Activated CD4-positive, alpha-beta T cell treated with anti-CD3 and anti-CD28 coated beads for 36 hours (primary cell): ENCODE results near the gene NF2. TPM values are rescaled to one million over a fixed set of nuclear protein-coding genes. Genes with fewer than 3 reads are reported as not detected.

ENCODE experiments used
- ATAC-seq: fragments of 200-7000 bp; cut with Tn5 transposase; one replicate; pipeline ENCODE4 v1.10.0; 2021; ENCODE audit warnings: mild to moderate bottlenecking, moderate library complexity
- CTCF ChIA-PET: fragments of 350-600 bp; sonication (Branson Sonifier 250); formaldehyde crosslinking; loops from one replicate; lab custom pipeline; 2021; ENCODE audit warnings: antibody characterized with exemption; lab: Charles Lee
- POLR2A ChIA-PET: fragments of 350-600 bp; sonication (Branson Sonifier 250); formaldehyde crosslinking; loops from one replicate; lab custom pipeline; 2021; ENCODE audit warnings: antibody characterized with exemption, inconsistent platforms; lab: Charles Lee
- DNase-seq: peaks from one replicate; pipeline ENCODE4 v3.0.0-alpha.2; 2020
- H3K27ac Mint-ChIP-seq: one replicate; pipeline ENCODE4 v1.8.0; 2021; ENCODE audit warnings: mixed read lengths
- H3K27me3 Mint-ChIP-seq: one replicate; pipeline ENCODE4 v1.8.0; 2021; ENCODE audit warnings: mixed read lengths
- H3K36me3 Mint-ChIP-seq: one replicate; pipeline ENCODE4 v1.8.0; 2021; ENCODE audit warnings: low read depth, mixed read lengths
- H3K4me1 Mint-ChIP-seq: one replicate; pipeline ENCODE4 v1.8.0; 2021; ENCODE audit warnings: mixed read lengths
- H3K4me3 Mint-ChIP-seq: one replicate; pipeline ENCODE4 v1.8.0; 2021; ENCODE audit warnings: mild to moderate bottlenecking, moderate library complexity, mixed read lengths
- H3K9me3 Mint-ChIP-seq: one replicate; pipeline ENCODE4 v1.8.0; 2021; ENCODE audit warnings: low read depth, mixed read lengths
- intact Hi-C, 2 experiments: fragments of 100-400 bp; cut with DNase I in 1 of 2; cut with micrococcal nuclease in 1 of 2; formaldehyde crosslinking; loops; one replicate each; pipeline versions ENCODE4 v1.14.2 to v1.15.1; 2022 to 2024; cut with DNase I, micrococcal nuclease
- total RNA-seq, 2 experiments: library from RNA; stranded (reverse); gene quantifications; one replicate each; pipeline ENCODE4 v1.2.3, GENCODE V29; 2021

The NF2 gene
- total RNA-seq, 2 experiments from 2014 or later, result 40.2 to 43.1 TPM

DNA sequence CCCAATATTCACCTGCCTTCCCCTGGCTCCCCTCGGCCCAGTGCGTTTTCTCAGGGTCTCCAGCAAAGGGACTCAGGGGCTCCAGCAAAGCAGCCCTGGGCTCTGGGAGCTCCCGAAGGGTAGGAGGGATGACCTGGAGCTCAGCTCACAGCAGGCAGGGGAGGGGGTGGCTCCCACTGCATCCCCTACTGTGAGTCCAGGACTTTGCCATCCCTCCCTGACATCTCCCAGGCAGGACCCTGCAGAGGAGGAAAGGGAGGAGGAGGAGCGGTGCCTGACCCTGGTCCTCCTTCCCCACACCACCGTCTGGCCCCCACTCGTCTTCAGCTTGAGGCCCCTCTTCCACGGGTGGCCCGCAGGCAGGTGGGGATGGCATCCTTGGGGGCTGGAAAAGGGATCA lies 121.4 kb downstream of the NF2 start:
- H3K4me1 Mint-ChIP-seq, result no peaks in the 10 kb centered on the region

DNA sequence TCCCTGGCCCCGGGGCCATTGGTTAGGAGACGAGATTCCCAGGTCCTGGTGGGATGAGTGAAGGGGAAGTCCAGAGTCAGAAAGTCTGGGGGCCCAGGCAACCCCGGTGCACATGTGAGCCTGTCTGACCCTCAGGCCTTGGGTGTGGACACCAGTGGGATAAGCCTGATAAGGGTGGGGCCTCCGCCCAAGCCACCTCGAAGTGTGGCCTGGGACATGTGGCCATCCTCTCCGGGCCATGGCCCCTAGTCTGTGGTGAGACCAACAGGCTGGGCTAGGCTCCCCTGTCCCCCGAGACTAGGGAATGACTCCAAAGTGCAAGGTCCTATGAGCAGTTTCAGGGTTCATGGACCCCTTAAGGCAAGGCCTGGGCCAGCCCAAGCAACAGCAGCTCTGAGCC lies 122.7 kb downstream of the NF2 start:
- DNase-seq (no peak), ATAC-seq (no peak)
- no peak overlapping the region for H3K27ac Mint-ChIP-seq
- H3K4me3 Mint-ChIP-seq, result no peak overlapping the region
- no peaks in the 10 kb centered on the region for H3K9me3 Mint-ChIP-seq
- intact Hi-C loops, result loop anchor here (10.0 kb wide), 2 partner anchors 279 to 359 kb away; partner anchors contain the start of gene HORMAD2 (in 1 of the 2)
- peaks cover 5% of the 10 kb centered on the region for H3K27me3 Mint-ChIP-seq
- H3K36me3 Mint-ChIP-seq, result no peaks in the 10 kb centered on the region
- ChIA-PET CTCF (no interaction called here), POLR2A (no interaction called here)
- H3K4me1 Mint-ChIP-seq, result no peaks in the 10 kb centered on the region

More for the DNA sequence above, 121.4 kb downstream of the NF2 start:
- Mint-ChIP-seq H3K9me3 (no peaks in the 10 kb centered on the region), H3K27me3 (peaks cover 5% of the 10 kb centered on the region), H3K27ac (no peak overlapping the region), H3K36me3 (no peaks in the 10 kb centered on the region), H3K4me3 (no peak overlapping the region)
- POLR2A ChIA-PET, result no interaction called here
- CTCF ChIA-PET, result interaction anchor here (0.6 kb wide), 1 partner anchor 250 kb away, joined by 4 read pairs; no protein-coding TSS in a partner anchor
- intact Hi-C loops, result loop anchor here (10.0 kb wide), 2 partner anchors 280 to 360 kb away; partner anchors contain the start of gene HORMAD2 (in 1 of the 2)
- DNase-seq (no peak), ATAC-seq (no peak)

DNA sequence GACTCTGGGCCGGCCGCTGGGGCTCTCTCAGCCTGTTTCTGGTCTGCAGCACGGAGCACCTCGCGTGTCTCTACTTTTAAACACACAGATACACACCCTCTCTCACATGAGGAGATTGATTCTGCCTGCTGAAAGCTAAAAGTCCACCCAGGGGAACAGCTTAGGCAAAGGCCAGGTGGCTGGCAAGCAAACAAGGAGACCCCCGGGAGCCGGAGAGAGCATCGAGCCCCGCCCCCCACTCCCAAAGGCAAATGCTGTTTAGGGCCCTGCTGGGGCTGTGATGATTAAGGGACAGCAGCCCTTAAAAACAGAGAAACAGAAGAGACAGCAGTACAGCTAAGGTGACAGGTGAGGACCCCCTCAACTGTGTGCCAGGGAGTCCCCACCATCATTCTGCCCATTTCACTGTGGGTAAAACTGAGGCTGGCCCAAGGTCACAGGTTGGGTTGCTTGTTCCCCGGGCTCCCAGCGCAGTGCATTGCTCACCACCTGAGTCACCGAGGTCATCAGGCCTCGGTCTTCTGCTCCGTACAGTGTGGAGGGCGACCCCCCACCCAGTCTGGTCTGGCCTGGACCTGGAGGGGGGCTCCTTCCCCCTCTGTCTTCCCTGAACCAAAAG lies 123.2 kb downstream of the NF2 start:
- ATAC-seq (no peak), DNase-seq (no peak)
- Mint-ChIP-seq H3K9me3 (no peaks in the 10 kb centered on the region), H3K27ac (no peak overlapping the region), H3K27me3 (peaks cover under 1% of the 10 kb centered on the region), H3K4me1 (no peaks in the 10 kb centered on the region), H3K4me3 (no peak overlapping the region), H3K36me3 (no peaks in the 10 kb centered on the region)
- intact Hi-C loops, result loop anchor here (10.0 kb wide), 2 partner anchors 278 to 358 kb away; partner anchors contain the start of gene HORMAD2 (in 1 of the 2)
- ChIA-PET POLR2A (no interaction called here), CTCF (no interaction called here)

- Mint-ChIP-seq H3K4me1 (no peaks in the 10 kb centered on the region), H3K27me3 (no peaks in the 10 kb centered on the region), H3K4me3 (no peak overlapping the region), H3K27ac (no peak overlapping the region), H3K9me3 (no peaks in the 10 kb centered on the region), H3K36me3 (no peaks in the 10 kb centered on the region)
- CTCF ChIA-PET, result no interaction called here
- DNase-seq, result peak; percentile 54
- ATAC-seq, result peak; percentile 44
- POLR2A ChIA-PET, result no interaction called here
- intact Hi-C loops, result loop anchor here (10.0 kb wide), 2 partner anchors 278 to 358 kb away; partner anchors contain the start of gene HORMAD2 (in 1 of the 2)
Observed at GRCh38 chr22:29727131-29727523, 123.7 kb downstream of the NF2 start.

DNA sequence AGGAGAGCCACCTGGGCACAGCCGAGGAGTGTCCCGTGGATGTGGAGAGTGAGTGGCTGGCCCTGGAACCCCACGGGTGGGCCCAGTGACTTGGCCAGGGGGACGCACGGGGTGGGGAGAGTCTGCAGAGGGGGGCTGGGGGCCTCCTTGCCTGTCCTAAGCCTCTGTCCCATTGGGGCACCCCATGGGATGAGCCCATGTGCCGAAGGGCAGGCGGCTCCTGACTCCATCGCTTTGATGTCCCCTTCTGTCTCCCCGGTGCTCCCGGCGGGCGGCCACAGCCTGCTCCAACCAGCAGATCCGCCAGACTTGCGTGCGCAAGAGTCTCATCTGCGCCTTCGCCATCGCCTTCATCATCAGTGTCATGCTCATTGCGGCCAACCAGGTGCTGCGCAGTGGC lies 125.7 kb downstream of the NF2 start:
- no peaks in the 10 kb centered on the region for H3K9me3 Mint-ChIP-seq
- ChIA-PET CTCF (no interaction called here), POLR2A (no interaction called here)
- H3K36me3 Mint-ChIP-seq, result no peaks in the 10 kb centered on the region
- H3K4me1 Mint-ChIP-seq, result no peaks in the 10 kb centered on the region
- H3K27ac Mint-ChIP-seq, result no peak overlapping the region
- intact Hi-C loops, result loop anchor here (10.0 kb wide), 2 partner anchors 276 to 356 kb away; partner anchors contain the start of gene HORMAD2 (in 1 of the 2)
- no peak for DNase-seq
- H3K27me3 Mint-ChIP-seq, result no peaks in the 10 kb centered on the region
- ATAC-seq, result no peak
- no peak overlapping the region for H3K4me3 Mint-ChIP-seq

GRCh38 chr22:29731058-29731850 lies 127.8 kb downstream of the NF2 start:
- no peaks in the 10 kb centered on the region for H3K9me3 Mint-ChIP-seq
- ChIA-PET POLR2A (no interaction called here), CTCF (interaction anchor here (0.6 to 1.0 kb wide), 2 partner anchors 17 to 75 kb away, joined by 3 read pairs; no protein-coding TSS in a partner anchor)
- no peak overlapping the region for H3K4me3 Mint-ChIP-seq
- H3K4me1 Mint-ChIP-seq, result no peaks in the 10 kb centered on the region
- intact Hi-C loops, result no loop called here
- H3K36me3 Mint-ChIP-seq, result no peaks in the 10 kb centered on the region
- DNase-seq (no peak), ATAC-seq (no peak)
- H3K27me3 Mint-ChIP-seq, result no peaks in the 10 kb centered on the region
- no peak overlapping the region for H3K27ac Mint-ChIP-seq

DNA sequence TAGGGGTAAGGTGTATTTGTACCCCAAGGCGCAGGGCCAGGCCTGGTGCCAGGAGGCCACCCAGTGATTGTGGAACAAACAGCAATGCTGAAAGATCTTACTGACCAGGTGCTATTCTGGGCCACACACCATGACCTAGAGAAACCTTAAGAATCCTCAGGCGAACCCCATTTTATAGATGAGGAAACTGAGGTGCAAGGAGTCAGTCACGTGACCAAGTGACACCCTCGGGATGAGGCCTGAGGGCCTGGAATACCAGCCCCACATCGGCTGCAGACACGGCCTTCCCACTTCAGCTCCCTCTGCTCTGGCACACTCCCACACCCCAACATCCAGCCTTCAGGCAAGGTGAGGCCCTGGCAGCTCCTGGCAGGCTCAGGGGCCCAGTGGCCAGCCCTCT lies 129.4 kb downstream of the NF2 start:
- Mint-ChIP-seq H3K27ac (no peak overlapping the region), H3K4me1 (no peaks in the 10 kb centered on the region), H3K27me3 (no peaks in the 10 kb centered on the region), H3K36me3 (no peaks in the 10 kb centered on the region), H3K4me3 (no peak overlapping the region), H3K9me3 (no peaks in the 10 kb centered on the region)
- CTCF ChIA-PET, result interaction anchor here (1.0 kb wide), 1 partner anchor 270 kb away, joined by 3 read pairs; no protein-coding TSS in a partner anchor
- ATAC-seq (no peak), DNase-seq (no peak)
- intact Hi-C loops, result no loop called here
- POLR2A ChIA-PET, result no interaction called here

GRCh38 chr22:29733362-29734201 lies 130.1 kb downstream of the NF2 start:
- Mint-ChIP-seq H3K36me3 (no peaks in the 10 kb centered on the region), H3K4me1 (no peaks in the 10 kb centered on the region)

GRCh38 chr22:29734406-29734805 lies 131.0 kb downstream of the NF2 start:
- POLR2A ChIA-PET, result no interaction called here
- H3K36me3 Mint-ChIP-seq, result no peaks in the 10 kb centered on the region
- H3K4me1 Mint-ChIP-seq, result no peaks in the 10 kb centered on the region
- no peak for DNase-seq
- intact Hi-C loops, result no loop called here
- H3K27ac Mint-ChIP-seq, result no peak overlapping the region
- no peak overlapping the region for H3K4me3 Mint-ChIP-seq
- no peaks in the 10 kb centered on the region for H3K27me3 Mint-ChIP-seq
- CTCF ChIA-PET, result interaction anchor here (0.7 kb wide), 1 partner anchor 272 kb away, joined by 3 read pairs; no protein-coding TSS in a partner anchor
- H3K9me3 Mint-ChIP-seq, result no peaks in the 10 kb centered on the region
- no peak for ATAC-seq

More at GRCh38 chr22:29733362-29734201, 130.1 kb downstream of the NF2 start:
- DNase-seq (no peak), ATAC-seq (no peak)
- intact Hi-C loops, result no loop called here
- ChIA-PET CTCF (interaction anchor here (0.7 to 1.0 kb wide), 2 partner anchors 269 to 273 kb away, joined by 3 read pairs; no protein-coding TSS in a partner anchor), POLR2A (no interaction called here)
- H3K27me3 Mint-ChIP-seq, result no peaks in the 10 kb centered on the region
- no peak overlapping the region for H3K27ac Mint-ChIP-seq
- H3K4me3 Mint-ChIP-seq, result no peak overlapping the region
- no peaks in the 10 kb centered on the region for H3K9me3 Mint-ChIP-seq

DNA sequence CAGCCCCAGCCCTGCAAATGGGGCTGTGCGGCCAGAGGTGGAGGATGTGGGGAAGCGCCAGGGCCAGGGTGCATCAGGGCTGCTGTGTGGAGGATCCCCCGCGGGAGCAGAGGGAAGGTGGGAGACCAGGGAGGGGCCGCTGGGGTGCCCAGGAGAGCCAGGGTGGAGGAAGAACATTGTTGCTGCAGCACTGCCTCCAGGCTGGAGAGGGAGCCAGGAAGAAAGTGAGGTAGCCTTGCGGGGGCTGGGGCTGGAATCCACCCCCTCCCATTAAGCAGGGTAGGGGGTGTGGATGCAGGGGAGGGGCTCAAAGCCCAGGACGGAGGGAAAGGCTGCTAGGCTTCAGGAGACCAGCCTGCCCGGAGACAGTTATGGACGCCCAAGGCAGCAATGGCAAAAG lies 131.4 kb downstream of the NF2 start:
- ATAC-seq, result no peak

GRCh38 chr22:29735416-29735815 lies 132.0 kb downstream of the NF2 start:
- H3K27me3 Mint-ChIP-seq, result no peaks in the 10 kb centered on the region
- intact Hi-C loops, result no loop called here
- POLR2A ChIA-PET, result no interaction called here
- ATAC-seq (no peak), DNase-seq (no peak)
- no peaks in the 10 kb centered on the region for H3K4me1 Mint-ChIP-seq
- CTCF ChIA-PET, result no interaction called here
- H3K9me3 Mint-ChIP-seq, result no peaks in the 10 kb centered on the region
- H3K27ac Mint-ChIP-seq, result no peak overlapping the region
- no peak overlapping the region for H3K4me3 Mint-ChIP-seq
- H3K36me3 Mint-ChIP-seq, result no peaks in the 10 kb centered on the region

More for the DNA sequence above, 131.4 kb downstream of the NF2 start:
- Mint-ChIP-seq H3K27ac (no peak overlapping the region), H3K9me3 (no peaks in the 10 kb centered on the region), H3K36me3 (no peaks in the 10 kb centered on the region), H3K4me1 (no peaks in the 10 kb centered on the region), H3K27me3 (no peaks in the 10 kb centered on the region), H3K4me3 (no peak overlapping the region)
- intact Hi-C loops, result no loop called here
- no peak for DNase-seq
- CTCF ChIA-PET, result no interaction called here
- POLR2A ChIA-PET, result no interaction called here
